IPS-20b (cell line): Measurements from ENCODE around the gene SUPT7L.
"Not testable (repeated sequence)": the region's sequence is repeated elsewhere in the genome, so short reads cannot be mapped to it uniquely, and the experiment has no call there.

Experiments used
- H3K27ac ChIP-seq: one replicate; pipeline ENCODE4 v1.5.1; 2013; ENCODE audit warnings: low read length
- H3K27me3 ChIP-seq: 2 replicates; pipeline ENCODE4 v1.6.1; 2013; ENCODE audit warnings: mild to moderate bottlenecking, low read length, inconsistent platforms; ENCODE audit not compliant: insufficient read depth
- H3K36me3 ChIP-seq: 2 replicates; pipeline ENCODE4 v1.6.1; 2013; ENCODE audit warnings: low read depth, mild to moderate bottlenecking, inconsistent platforms, low read length, moderate library complexity; ENCODE audit not compliant: insufficient read depth
- H3K4me1 ChIP-seq: 2 replicates; pipeline ENCODE4 v1.6.1; 2013; ENCODE audit warnings: mild to moderate bottlenecking, control low read depth, inconsistent platforms, low read length, moderate library complexity; ENCODE audit not compliant: insufficient read depth
- H3K4me3 ChIP-seq: 2 replicates; pipeline ENCODE4 v1.5.1; 2013; ENCODE audit warnings: mild to moderate bottlenecking, low read length, inconsistent platforms
- H3K9ac ChIP-seq: 2 replicates; pipeline ENCODE4 v1.6.1; 2013; ENCODE audit warnings: low read depth, mild to moderate bottlenecking, inconsistent platforms, low read length, moderate library complexity
- H3K9me3 ChIP-seq: 2 replicates; pipeline ENCODE4 v1.6.1; 2013; ENCODE audit warnings: mild to moderate bottlenecking, low read depth, low read length, inconsistent platforms; ENCODE audit not compliant: insufficient read depth

Gene SUPT7L

GRCh38 chr2:27705851-27706622 is 42.6 kb upstream of the SUPT7L start:
- Histone ChIP-seq H3K4me3 (no peak overlapping the region), H3K36me3 (no peaks in the 10 kb centered on the region), H3K9me3 (no peaks in the 10 kb centered on the region), H3K9ac (no peak overlapping the region), H3K27me3 (no peaks in the 10 kb centered on the region), H3K4me1 (0 out of 2 replicates have a peak, but pooled peaks cover 3% of the 10 kb centered on the region), H3K27ac (no peak overlapping the region)

- Histone ChIP-seq H3K27me3 (no peaks in the 10 kb centered on the region), H3K4me3 (no peak overlapping the region), H3K9me3 (no peaks in the 10 kb centered on the region), H3K36me3 (no peaks in the 10 kb centered on the region), H3K27ac (no peak overlapping the region), H3K4me1 (0 out of 2 replicates have a peak, but pooled peaks cover 3% of the 10 kb centered on the region), H3K9ac (no peak overlapping the region)
These were observed 41.0 kb upstream of the SUPT7L start for GRCh38 chr2:27704342-27704876.

- H3K36me3 ChIP-seq, result no peaks in the 10 kb centered on the region
- H3K9me3 ChIP-seq, result no peaks in the 10 kb centered on the region
- no peak overlapping the region for H3K9ac ChIP-seq
- no peak overlapping the region for H3K27ac ChIP-seq
- no peak overlapping the region for H3K4me3 ChIP-seq
- H3K4me1 ChIP-seq, result 0 out of 2 replicates have a peak, but pooled peaks cover 3% of the 10 kb centered on the region
- no peaks in the 10 kb centered on the region for H3K27me3 ChIP-seq
These were observed 40.4 kb upstream of the SUPT7L start for GRCh38 chr2:27703638-27704341.

GRCh38 chr2:27702302-27702701 is 38.9 kb upstream of the SUPT7L start:
- H3K36me3 ChIP-seq, result no peaks in the 10 kb centered on the region
- H3K4me3 ChIP-seq, result no peak overlapping the region
- H3K27ac ChIP-seq, result no peak overlapping the region
- no peaks in the 10 kb centered on the region for H3K9me3 ChIP-seq
- H3K4me1 ChIP-seq, result 0 out of 2 replicates have a peak, but pooled peaks cover 3% of the 10 kb centered on the region
- H3K27me3 ChIP-seq, result no peaks in the 10 kb centered on the region
- H3K9ac ChIP-seq, result no peak overlapping the region

- no peak overlapping the region for H3K4me3 ChIP-seq
- no peaks in the 10 kb centered on the region for H3K27me3 ChIP-seq
- H3K27ac ChIP-seq, result no peak overlapping the region
- no peak overlapping the region for H3K9ac ChIP-seq
- H3K36me3 ChIP-seq, result no peaks in the 10 kb centered on the region
- H3K4me1 ChIP-seq, result 0 out of 2 replicates have a peak, but pooled peaks cover 3% of the 10 kb centered on the region
- no peaks in the 10 kb centered on the region for H3K9me3 ChIP-seq
These were observed 38.3 kb upstream of the SUPT7L start for GRCh38 chr2:27701676-27702075.

GRCh38 chr2:27697660-27698059 is 34.2 kb upstream of the SUPT7L start:
- Histone ChIP-seq H3K36me3 (peaks cover 19% of the 10 kb centered on the region), H3K9ac (no peak overlapping the region), H3K4me1 (no peaks in the 10 kb centered on the region), H3K27ac (no peak overlapping the region), H3K27me3 (no peaks in the 10 kb centered on the region), H3K9me3 (no peaks in the 10 kb centered on the region), H3K4me3 (no peak overlapping the region)

GRCh38 chr2:27690052-27690451 is 26.6 kb upstream of the SUPT7L start:
- H3K27ac ChIP-seq, result no peak overlapping the region
- no peak overlapping the region for H3K9ac ChIP-seq
- H3K4me3 ChIP-seq, result no peak overlapping the region
- peaks cover 52% of the 10 kb centered on the region for H3K36me3 ChIP-seq
- H3K4me1 ChIP-seq, result no peaks in the 10 kb centered on the region
- H3K27me3 ChIP-seq, result no peaks in the 10 kb centered on the region
- no peaks in the 10 kb centered on the region for H3K9me3 ChIP-seq

- Histone ChIP-seq H3K27ac (no peak overlapping the region), H3K36me3 (peaks cover 57% of the 10 kb centered on the region), H3K9ac (no peak overlapping the region), H3K4me1 (no peaks in the 10 kb centered on the region), H3K9me3 (no peaks in the 10 kb centered on the region), H3K4me3 (no peak overlapping the region), H3K27me3 (no peaks in the 10 kb centered on the region)
These were observed 26.0 kb upstream of the SUPT7L start for GRCh38 chr2:27689424-27689823.

GRCh38 chr2:27687232-27687631 is 23.8 kb upstream of the SUPT7L start:
- H3K9ac ChIP-seq, result no peak overlapping the region
- H3K27ac ChIP-seq, result no peak overlapping the region
- H3K4me3 ChIP-seq, result no peak overlapping the region
- H3K4me1 ChIP-seq, result no peaks in the 10 kb centered on the region
- H3K36me3 ChIP-seq, result peaks cover 63% of the 10 kb centered on the region
- no peaks in the 10 kb centered on the region for H3K27me3 ChIP-seq
- no peaks in the 10 kb centered on the region for H3K9me3 ChIP-seq

GRCh38 chr2:27685577-27685976 is 22.2 kb upstream of the SUPT7L start:
- H3K9me3 ChIP-seq, result no peaks in the 10 kb centered on the region
- H3K27ac ChIP-seq, result no peak overlapping the region
- no peak overlapping the region for H3K9ac ChIP-seq
- H3K4me3 ChIP-seq, result no peak overlapping the region
- H3K27me3 ChIP-seq, result no peaks in the 10 kb centered on the region
- no peaks in the 10 kb centered on the region; the same call in 1 of the 2 replicates for H3K4me1 ChIP-seq
- H3K36me3 ChIP-seq, result peaks cover 72% of the 10 kb centered on the region

GRCh38 chr2:27685006-27685405 is 21.6 kb upstream of the SUPT7L start:
- H3K9ac ChIP-seq, H3K27ac ChIP-seq, H3K4me1 ChIP-seq, H3K4me3 ChIP-seq, H3K27me3 ChIP-seq, H3K9me3 ChIP-seq: not testable (repeated sequence)
- peaks cover 72% of the 10 kb centered on the region for H3K36me3 ChIP-seq
